K562 (cell line): ENCODE measurements around the gene SPATA33. TPM values are rescaled to one million over a fixed set of nuclear protein-coding genes. Genes with fewer than 3 reads are reported as not detected.
A peak's percentile ranks its signal among the peaks of the same experiment; 100 is the strongest.

ENCODE experiments used
- ADNP ChIP-seq: fragments of 200-800 bp; sonication (Bioruptor generic); IDR thresholded peaks from 2 replicates; pipeline ENCODE4 v1.6.1; 2016; ENCODE audit warnings: missing genetic modification characterization, missing compliant biosample characterization
- CBX1 ChIP-seq: sonication (generic); IDR thresholded peaks from 2 replicates; pipeline ENCODE4 v1.6.1; 2016; ENCODE audit warnings: antibody characterized with exemption, low read depth, mild to moderate bottlenecking
- ERF ChIP-seq: fragments of 450-650 bp; formaldehyde crosslinking; IDR thresholded peaks from 2 replicates; pipeline ENCODE4 v1.4.0; 2020; ENCODE audit warnings: mild to moderate bottlenecking, mixed read lengths
- ETV5 ChIP-seq: sonication (generic); formaldehyde crosslinking; IDR thresholded peaks from 2 replicates; pipeline ENCODE4 v1.4.0; 2020; ENCODE audit warnings: low read depth, mild to moderate bottlenecking, missing genetic modification reagents
- FOXA3 ChIP-seq, 2 experiments: fragments of 450-650 bp in 1 of 2; sonication (generic) in 1 of 2; formaldehyde crosslinking; IDR thresholded peaks in 1 of 2; conservative IDR thresholded peaks in 1 of 2; 2 replicates each; pipeline versions ENCODE4 v1.4.0 to v1.8.0; 2020 to 2022; ENCODE audit warnings: mild to moderate bottlenecking in 2 of 2, missing genetic modification reagents in 1 of 2
- GABPB1 ChIP-seq: sonication (generic); formaldehyde crosslinking; IDR thresholded peaks from 2 replicates; pipeline ENCODE4 v1.8.0; 2022; ENCODE audit warnings: mild to moderate bottlenecking, missing genetic modification reagents
- GTF2F1 ChIP-seq: IDR thresholded peaks from 2 replicates; pipeline ENCODE4 v1.6.1; 2011; ENCODE audit warnings: low read depth, low read length, improper control_type of control experiment
- HLTF ChIP-seq: fragments of 450-650 bp; IDR thresholded peaks from 2 replicates; pipeline ENCODE4 v1.6.1; 2016
- HMG20A ChIP-seq: fragments of 450-650 bp; formaldehyde crosslinking; conservative IDR thresholded peaks from 2 replicates; pipeline ENCODE4 v1.4.0; 2020; ENCODE audit warnings: mild to moderate bottlenecking, mixed read lengths
- KHSRP ChIP-seq: fragments of 450-650 bp; IDR thresholded peaks from 2 replicates; pipeline ENCODE4 v1.6.1; 2017
- MYBL2 ChIP-seq, 2 experiments: fragments of 450-650 bp in 1 of 2; sonication (generic) in 1 of 2; formaldehyde crosslinking in 1 of 2; IDR thresholded peaks; 2 replicates each; pipeline versions ENCODE4 v1.6.1 to v1.8.1; 2017 to 2022; ENCODE audit warnings: borderline replicate concordance in 1 of 2, inconsistent platforms in 1 of 2, low read depth in 1 of 2, mild to moderate bottlenecking in 1 of 2, missing genetic modification reagents in 1 of 2, moderate library complexity in 1 of 2
- NR2C2 ChIP-seq, 2 experiments: fragments of 200-800 bp in 1 of 2; sonication (Bioruptor generic) in 1 of 2; sonication (generic) in 1 of 2; formaldehyde crosslinking in 1 of 2; IDR thresholded peaks; 2 replicates each; pipeline versions ENCODE4 v1.6.1 to v1.8.0; 2016 to 2022; ENCODE audit warnings: mild to moderate bottlenecking in 1 of 2, missing compliant biosample characterization in 1 of 2, missing genetic modification characterization in 1 of 2, missing genetic modification reagents in 1 of 2
- RFX7 ChIP-seq: fragments of 250-450 bp; sonication (Bioruptor Pico); IDR thresholded peaks from 2 replicates; pipeline ENCODE4 v1.5.1; 2021; ENCODE audit warnings: mild to moderate bottlenecking
- SAFB ChIP-seq: fragments of 200-400 bp; formaldehyde crosslinking; IDR thresholded peaks from 2 replicates; pipeline ENCODE4 v1.6.1; 2017; ENCODE audit warnings: low read depth, low read length, borderline replicate concordance
- SRF ChIP-seq, 2 experiments: fragments of 250-450, 450-650 bp in 1 of 2; sonication (Bioruptor Pico) in 1 of 2; sonication (generic) in 1 of 2; formaldehyde crosslinking; IDR thresholded peaks; 2 replicates each; pipeline versions ENCODE4 v1.5.0 to v1.5.1; 2020 to 2022; ENCODE audit warnings: mild to moderate bottlenecking in 1 of 2, missing genetic modification reagents in 1 of 2
- SRSF9 ChIP-seq: fragments of 200-400 bp; formaldehyde crosslinking; IDR thresholded peaks from 2 replicates; pipeline ENCODE4 v1.6.1; 2017; ENCODE audit warnings: low read depth, low read length, borderline replicate concordance
- TCF3 ChIP-seq: sonication (generic); formaldehyde crosslinking; IDR thresholded peaks from 2 replicates; pipeline ENCODE4 v1.4.0; 2020; ENCODE audit warnings: mild to moderate bottlenecking, missing genetic modification reagents
- TCF7L2 ChIP-seq: fragments of 150-350 bp; IDR thresholded peaks from 2 replicates; pipeline ENCODE4 v1.6.1; 2016; ENCODE audit warnings: low read depth, mild to moderate bottlenecking, low read length, moderate library complexity
- ZKSCAN1 ChIP-seq: fragments of 150-350 bp; IDR thresholded peaks from 2 replicates; pipeline ENCODE4 v1.6.1; 2016; ENCODE audit warnings: low read depth, low read length
- ZNF717 ChIP-seq: fragments of 250-450 bp; sonication (Bioruptor Pico); IDR thresholded peaks from 2 replicates; pipeline ENCODE4 v1.5.0; 2021
- ZNF778 ChIP-seq: fragments of 450-650 bp; formaldehyde crosslinking; IDR thresholded peaks from 2 replicates; pipeline ENCODE4 v1.4.0; 2020; ENCODE audit warnings: mild to moderate bottlenecking, moderate library complexity
- polyA plus RNA-seq, 8 experiments: library from polyadenylated mRNA; depleted of rRNA in 4 of 8; stranded (reverse) in 5 of 8; unstranded in 3 of 8; fragments of >200 nt; fragmentation: Nextera tagmentation in 2 of 8; fragmentation: Illumina TruSeq in 1 of 8; extraction: Ambion mirVana in 2 of 8; extraction: Trizol in 1 of 8; gene quantifications; 2 replicates each; pipeline versions ENCODE4 v1.2.1 to v1.2.3, GENCODE V29; 2011 to 2014; ENCODE audit warnings: inconsistent platforms in 1 of 8, missing spikeins in 1 of 8
- total RNA-seq, 7 experiments: library from RNA; depleted of rRNA in 6 of 7; stranded (reverse); fragments of >200 nt in 6 of 7; fragmentation: Illumina TruSeq in 2 of 7; extraction: Trizol in 2 of 7; gene quantifications; 2 replicates each; pipeline versions ENCODE4 v1.2.1 to v1.2.3, GENCODE V29; 2011 to 2021; ENCODE audit warnings: low replicate concordance in 1 of 7
- TF ChIP-seq, protein P1 (sequence below): IDR thresholded peaks from 3 replicates; pipeline ENCODE4 v1.6.1; 2011; ENCODE audit warnings: borderline replicate concordance, mild to moderate bottlenecking, moderate library complexity; ENCODE audit not compliant: insufficient read length; ENCODE audit errors: extremely low read depth
- TF ChIP-seq, protein P2 (sequence below): fragments of 450-650 bp; IDR thresholded peaks from 2 replicates; pipeline ENCODE4 v1.6.1; 2016; ENCODE audit warnings: antibody characterized with exemption
- TF ChIP-seq, protein P3 (sequence below): sonication (generic); formaldehyde crosslinking; IDR thresholded peaks from 2 replicates; pipeline ENCODE4 v1.8.0; 2022; ENCODE audit warnings: missing genetic modification reagents, mild to moderate bottlenecking, borderline replicate concordance

SPATA33 gene
- total and polyA plus RNA-seq, 9 of the 15 experiments (the other 6 are each of a cell fraction or from before 2014, with no cell fraction given) = 4.0 to 20.0 (median 11.8) TPM

DNA sequence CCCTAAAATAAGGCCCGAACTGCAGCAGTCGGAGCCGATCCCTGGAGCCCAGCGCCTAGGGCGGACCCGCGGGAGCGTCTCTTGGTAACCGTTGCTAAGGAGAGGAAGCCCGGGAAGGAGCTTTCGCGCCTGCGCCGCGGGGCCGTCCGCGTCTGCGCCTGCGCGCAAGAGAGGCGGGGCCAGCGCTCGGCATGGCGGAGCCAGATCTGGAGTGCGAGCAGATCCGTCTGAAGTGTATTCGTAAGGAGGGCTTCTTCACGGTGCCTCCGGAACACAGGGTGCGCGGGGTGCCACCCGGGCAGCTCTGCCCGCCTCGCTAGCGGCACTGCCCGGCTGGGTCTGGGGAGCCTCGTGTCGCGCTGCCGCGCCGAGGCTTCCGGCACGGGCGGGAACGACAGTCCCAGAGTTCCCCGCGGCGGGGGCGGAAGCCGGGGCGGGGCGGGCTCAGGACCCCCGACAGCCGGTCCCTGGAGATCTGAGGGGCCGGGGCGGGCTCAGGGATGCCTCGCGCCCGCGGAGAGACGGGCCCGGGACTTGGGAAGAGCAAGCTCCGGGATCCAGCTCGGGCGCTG, 29.0 kb downstream of the SPATA33 start, which contains the start of gene CDK10 (continued):
- TF ChIP-seq, protein P1, sequence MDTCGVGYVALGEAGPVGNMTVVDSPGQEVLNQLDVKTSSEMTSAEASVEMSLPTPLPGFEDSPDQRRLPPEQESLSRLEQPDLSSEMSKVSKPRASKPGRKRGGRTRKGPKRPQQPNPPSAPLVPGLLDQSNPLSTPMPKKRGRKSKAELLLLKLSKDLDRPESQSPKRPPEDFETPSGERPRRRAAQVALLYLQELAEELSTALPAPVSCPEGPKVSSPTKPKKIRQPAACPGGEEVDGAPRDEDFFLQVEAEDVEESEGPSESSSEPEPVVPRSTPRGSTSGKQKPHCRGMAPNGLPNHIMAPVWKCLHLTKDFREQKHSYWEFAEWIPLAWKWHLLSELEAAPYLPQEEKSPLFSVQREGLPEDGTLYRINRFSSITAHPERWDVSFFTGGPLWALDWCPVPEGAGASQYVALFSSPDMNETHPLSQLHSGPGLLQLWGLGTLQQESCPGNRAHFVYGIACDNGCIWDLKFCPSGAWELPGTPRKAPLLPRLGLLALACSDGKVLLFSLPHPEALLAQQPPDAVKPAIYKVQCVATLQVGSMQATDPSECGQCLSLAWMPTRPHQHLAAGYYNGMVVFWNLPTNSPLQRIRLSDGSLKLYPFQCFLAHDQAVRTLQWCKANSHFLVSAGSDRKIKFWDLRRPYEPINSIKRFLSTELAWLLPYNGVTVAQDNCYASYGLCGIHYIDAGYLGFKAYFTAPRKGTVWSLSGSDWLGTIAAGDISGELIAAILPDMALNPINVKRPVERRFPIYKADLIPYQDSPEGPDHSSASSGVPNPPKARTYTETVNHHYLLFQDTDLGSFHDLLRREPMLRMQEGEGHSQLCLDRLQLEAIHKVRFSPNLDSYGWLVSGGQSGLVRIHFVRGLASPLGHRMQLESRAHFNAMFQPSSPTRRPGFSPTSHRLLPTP = no peak
- TF ChIP-seq RFX7 (CRISPR knock-in tag) = 0 out of 2 replicates have a peak, but pooled peaks have one; percentile 37
- 0 out of 2 replicates have a peak, but pooled peaks have one; percentile 47 for TF ChIP-seq ERF (CRISPR knock-in tag)
- no peak for TF ChIP-seq HMG20A
- no peak for TF ChIP-seq TCF7L2
- TF ChIP-seq, protein P2, sequence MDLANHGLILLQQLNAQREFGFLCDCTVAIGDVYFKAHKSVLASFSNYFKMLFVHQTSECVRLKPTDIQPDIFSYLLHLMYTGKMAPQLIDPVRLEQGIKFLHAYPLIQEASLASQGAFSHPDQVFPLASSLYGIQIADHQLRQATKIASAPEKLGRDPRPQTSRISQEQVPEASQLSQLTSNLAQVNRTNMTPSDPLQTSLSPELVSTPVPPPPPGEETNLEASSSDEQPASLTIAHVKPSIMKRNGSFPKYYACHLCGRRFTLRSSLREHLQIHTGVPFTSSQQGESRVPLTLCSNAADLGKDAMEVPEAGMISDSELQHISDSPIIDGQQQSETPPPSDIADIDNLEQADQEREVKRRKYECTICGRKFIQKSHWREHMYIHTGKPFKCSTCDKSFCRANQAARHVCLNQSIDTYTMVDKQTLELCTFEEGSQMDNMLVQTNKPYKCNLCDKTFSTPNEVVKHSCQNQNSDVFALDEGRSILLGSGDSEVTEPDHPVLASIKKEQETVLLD = peak; percentile 86
- TF ChIP-seq NR2C2 (CRISPR knock-in tag; IDR thresholded peaks at IDR 0.05) = 0 out of 2 replicates have a peak, but pooled peaks have one; percentile 43
- no peak for TF ChIP-seq NR2C2 (tag; IDR thresholded peaks at IDR 0.05)
- no peak for TF ChIP-seq SAFB
- TF ChIP-seq, protein P3, sequence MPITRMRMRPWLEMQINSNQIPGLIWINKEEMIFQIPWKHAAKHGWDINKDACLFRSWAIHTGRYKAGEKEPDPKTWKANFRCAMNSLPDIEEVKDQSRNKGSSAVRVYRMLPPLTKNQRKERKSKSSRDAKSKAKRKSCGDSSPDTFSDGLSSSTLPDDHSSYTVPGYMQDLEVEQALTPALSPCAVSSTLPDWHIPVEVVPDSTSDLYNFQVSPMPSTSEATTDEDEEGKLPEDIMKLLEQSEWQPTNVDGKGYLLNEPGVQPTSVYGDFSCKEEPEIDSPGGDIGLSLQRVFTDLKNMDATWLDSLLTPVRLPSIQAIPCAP = no peak; the same call in 1 of the 2 replicates
- no peak for TF ChIP-seq KHSRP
- TF ChIP-seq ETV5 (CRISPR knock-in tag) = peak; percentile 61; the same call in 1 of the 2 replicates
- TF ChIP-seq TCF3 = no peak
- TF ChIP-seq GABPB1 (CRISPR knock-in tag) = peak; percentile 64
- TF ChIP-seq GTF2F1 = no peak
- TF ChIP-seq ZNF717 (CRISPR knock-in tag) = no peak
- peak in 1 of 2 experiments; percentile 38; a peak in 1 of 4 replicates for TF ChIP-seq FOXA3 (CRISPR knock-in tag; conservative IDR thresholded peaks at IDR 0.05 in 1 of 2, IDR thresholded peaks at IDR 0.05 in 1 of 2)
- no peak for TF ChIP-seq MYBL2 (IDR thresholded peaks at IDR 0.05; ENCODE audit: low read depth)
- no peak for TF ChIP-seq MYBL2 (CRISPR knock-in tag; IDR thresholded peaks at IDR 0.05; ENCODE audit: borderline replicate concordance)
- no peak for TF ChIP-seq ADNP (tag)
- no peak for TF ChIP-seq ZNF778 (CRISPR knock-in tag)
- TF ChIP-seq CBX1 = peak; percentile 26; the same call in 1 of the 2 replicates
- no peak for TF ChIP-seq SRSF9
- peak in 1 of 2 experiments; percentile 78; a peak in 2 of 4 replicates for TF ChIP-seq SRF (CRISPR knock-in tag; IDR thresholded peaks at IDR 0.05)
- no peak for TF ChIP-seq ZKSCAN1
- no peak for TF ChIP-seq HLTF
